Ectodermal cell (in vitro differentiated cells): ENCODE data around the gene RCBTB1.

ENCODE experiments used
- H3K27ac ChIP-seq: 2 replicates; pipeline ENCODE4 v1.7.0; 2013; ENCODE audit warnings: mild to moderate bottlenecking, low read depth, low read length; ENCODE audit not compliant: insufficient read depth, poor library complexity, severe bottlenecking
- H3K27me3 ChIP-seq: 2 replicates; pipeline ENCODE4 v1.7.0; 2013; ENCODE audit warnings: mild to moderate bottlenecking, low read length; ENCODE audit not compliant: insufficient read depth, control insufficient read depth, poor library complexity, severe bottlenecking
- H3K36me3 ChIP-seq: one replicate; pipeline ENCODE4 v1.7.0; 2013; ENCODE audit warnings: low read length; ENCODE audit not compliant: control insufficient read depth, insufficient read depth
- H3K4me1 ChIP-seq: one replicate; pipeline ENCODE4 v1.7.0; 2013; ENCODE audit warnings: low read length; ENCODE audit not compliant: control insufficient read depth, insufficient read depth
- H3K4me3 ChIP-seq: 2 replicates; pipeline ENCODE4 v1.7.0; 2013; ENCODE audit warnings: low read depth, low read length, control low read depth; ENCODE audit not compliant: insufficient read depth
- H3K9me3 ChIP-seq: 2 replicates; pipeline ENCODE4 v1.7.0; 2013; ENCODE audit warnings: mild to moderate bottlenecking, low read length, moderate library complexity; ENCODE audit not compliant: control insufficient read depth
- WGBS, 2 experiments: methylation state at CpG; one replicate each; pipeline ENCODE4 v1.1.7; 2013; ENCODE audit warnings: missing lambda C conversion rate in 2 of 2; 5-methylcytosine and 5-hydroxymethylcytosine counted together

The RCBTB1 gene

GRCh38 chr13:49560270-49561061 lies 24.9 kb downstream of the RCBTB1 start:
- Histone ChIP-seq H3K4me3 (no peak overlapping the region), H3K9me3 (no peaks in the 10 kb centered on the region), H3K27ac (no peak overlapping the region), H3K4me1 (no peaks in the 10 kb centered on the region), H3K27me3 (no peaks in the 10 kb centered on the region), H3K36me3 (peaks cover 13% of the 10 kb centered on the region)
- 86 to 91% methylated on average over 9 to 10 of the region's 10 CpGs for WGBS, 2 experiments

- 91 to 93% methylated on average over 3 of the region's 3 CpGs for WGBS, 2 experiments
These were observed 26.4 kb downstream of the RCBTB1 start for GRCh38 chr13:49559006-49559405.

GRCh38 chr13:49554387-49554786 lies 31.0 kb downstream of the RCBTB1 start:
- 82 to 86% methylated on average over 10 to 11 of the region's 11 CpGs for WGBS, 2 experiments
- no peaks in the 10 kb centered on the region for H3K9me3 ChIP-seq
- no peaks in the 10 kb centered on the region for H3K4me1 ChIP-seq
- H3K27me3 ChIP-seq, result no peaks in the 10 kb centered on the region
- H3K27ac ChIP-seq, result no peak overlapping the region
- no peak overlapping the region for H3K4me3 ChIP-seq
- H3K36me3 ChIP-seq, result peaks cover 7% of the 10 kb centered on the region

More at GRCh38 chr13:49559006-49559405, 26.4 kb downstream of the RCBTB1 start:
- Histone ChIP-seq H3K9me3 (no peaks in the 10 kb centered on the region), H3K4me3 (no peak overlapping the region), H3K4me1 (no peaks in the 10 kb centered on the region), H3K27me3 (no peaks in the 10 kb centered on the region), H3K36me3 (peaks cover 13% of the 10 kb centered on the region), H3K27ac (no peak overlapping the region)

- Histone ChIP-seq H3K9me3 (no peaks in the 10 kb centered on the region), H3K4me1 (no peaks in the 10 kb centered on the region), H3K27me3 (no peaks in the 10 kb centered on the region), H3K27ac (no peak overlapping the region), H3K4me3 (no peak overlapping the region), H3K36me3 (peaks cover 3% of the 10 kb centered on the region)
- 94 to 95% methylated on average over 1 to 2 of the region's 2 CpGs for WGBS, 2 experiments
These were observed 31.5 kb downstream of the RCBTB1 start for GRCh38 chr13:49553888-49554287.

GRCh38 chr13:49550942-49551644 lies 34.3 kb downstream of the RCBTB1 start:
- no peak overlapping the region for H3K4me3 ChIP-seq
- WGBS, 2 experiments, result 95 to 97% methylated on average over 10 of the region's 10 CpGs
- peaks cover 7% of the 10 kb centered on the region for H3K36me3 ChIP-seq

GRCh38 chr13:49549289-49549688 lies 36.1 kb downstream of the RCBTB1 start:
- no peak overlapping the region for H3K27ac ChIP-seq
- H3K4me1 ChIP-seq, result no peaks in the 10 kb centered on the region
- no peak overlapping the region for H3K4me3 ChIP-seq
- no peaks in the 10 kb centered on the region for H3K9me3 ChIP-seq
- peaks cover 7% of the 10 kb centered on the region for H3K36me3 ChIP-seq
- H3K27me3 ChIP-seq, result no peaks in the 10 kb centered on the region
- WGBS, 2 experiments, result 90 to 92% methylated on average over 15 of the region's 15 CpGs

More at GRCh38 chr13:49550942-49551644, 34.3 kb downstream of the RCBTB1 start:
- no peaks in the 10 kb centered on the region for H3K27me3 ChIP-seq
- no peaks in the 10 kb centered on the region for H3K9me3 ChIP-seq
- H3K27ac ChIP-seq, result no peak overlapping the region
- no peaks in the 10 kb centered on the region for H3K4me1 ChIP-seq

- Histone ChIP-seq H3K9me3 (no peaks in the 10 kb centered on the region), H3K27ac (no peak overlapping the region), H3K4me3 (no peak overlapping the region), H3K27me3 (no peaks in the 10 kb centered on the region), H3K36me3 (peaks cover 8% of the 10 kb centered on the region), H3K4me1 (no peaks in the 10 kb centered on the region)
- WGBS, 2 experiments, result 94 to 96% methylated on average over 9 of the region's 9 CpGs
These were observed 38.8 kb downstream of the RCBTB1 start for GRCh38 chr13:49546561-49546960.

GRCh38 chr13:49545661-49546060 lies 39.7 kb downstream of the RCBTB1 start:
- Histone ChIP-seq H3K27me3 (no peaks in the 10 kb centered on the region), H3K36me3 (peaks cover 15% of the 10 kb centered on the region), H3K9me3 (no peaks in the 10 kb centered on the region), H3K27ac (no peak overlapping the region), H3K4me1 (no peaks in the 10 kb centered on the region), H3K4me3 (no peak overlapping the region)
- 94 to 96% methylated on average over 4 of the region's 4 CpGs for WGBS, 2 experiments

GRCh38 chr13:49543656-49544055 lies 41.7 kb downstream of the RCBTB1 start:
- H3K4me3 ChIP-seq, result no peak overlapping the region
- no peak overlapping the region for H3K27ac ChIP-seq
- H3K36me3 ChIP-seq, result peaks cover 21% of the 10 kb centered on the region
- WGBS, 2 experiments, result 91 to 97% methylated on average over 3 of the region's 3 CpGs
- H3K4me1 ChIP-seq, result no peaks in the 10 kb centered on the region
- H3K27me3 ChIP-seq, result no peaks in the 10 kb centered on the region
- no peaks in the 10 kb centered on the region for H3K9me3 ChIP-seq

- no peaks in the 10 kb centered on the region for H3K27me3 ChIP-seq
- no peak overlapping the region for H3K27ac ChIP-seq
- no peaks in the 10 kb centered on the region for H3K4me1 ChIP-seq
- H3K36me3 ChIP-seq, result peaks cover 14% of the 10 kb centered on the region
- WGBS, 2 experiments, result 81 to 86% methylated on average over 7 of the region's 7 CpGs
- H3K9me3 ChIP-seq, result no peaks in the 10 kb centered on the region
- no peak overlapping the region for H3K4me3 ChIP-seq
These were observed 44.8 kb downstream of the RCBTB1 start for GRCh38 chr13:49540552-49540951.
